Endodermal cell (in vitro differentiated cells): ENCODE results near the gene RADIL. TPM values are rescaled to one million over a fixed set of nuclear protein-coding genes. Genes with fewer than 3 reads are reported as not detected.

ENCODE experiments used
- DNase-seq: peaks from one replicate; pipeline ENCODE4 v3.0.0-alpha.2; 2017
- H3K27ac ChIP-seq: 2 replicates; pipeline ENCODE4 v1.5.1; 2013; ENCODE audit warnings: mild to moderate bottlenecking, low read depth, low read length, moderate library complexity
- H3K27me3 ChIP-seq: 2 replicates; pipeline ENCODE4 v1.6.1; 2013; ENCODE audit warnings: mild to moderate bottlenecking, low read length, moderate library complexity; ENCODE audit not compliant: insufficient read depth, control insufficient read depth, poor library complexity, severe bottlenecking
- H3K36me3 ChIP-seq: 2 replicates; pipeline ENCODE4 v1.7.0; 2013; ENCODE audit warnings: mild to moderate bottlenecking, low read length, moderate library complexity; ENCODE audit not compliant: control insufficient read depth, insufficient read depth
- H3K4me1 ChIP-seq: one replicate; pipeline ENCODE4 v1.7.0; 2013; ENCODE audit warnings: low read length; ENCODE audit not compliant: control insufficient read depth, insufficient read depth
- H3K4me3 ChIP-seq: 2 replicates; pipeline ENCODE4 v1.5.1; 2013; ENCODE audit warnings: mild to moderate bottlenecking, low read length, moderate library complexity
- H3K9ac ChIP-seq: 2 replicates; pipeline ENCODE4 v1.6.1; 2013; ENCODE audit warnings: mild to moderate bottlenecking, low read length, moderate library complexity; ENCODE audit not compliant: poor library complexity, severe bottlenecking; ENCODE audit errors: extremely low read depth
- H3K9me3 ChIP-seq: 2 replicates; pipeline ENCODE4 v1.6.1; 2013; ENCODE audit warnings: mild to moderate bottlenecking, low read length, moderate library complexity; ENCODE audit not compliant: control insufficient read depth
- H3K27ac Mint-ChIP-seq: 2 replicates; pipeline ENCODE4 v1.8.0; 2020; ENCODE audit warnings: mixed read lengths
- H3K27me3 Mint-ChIP-seq: 2 replicates; pipeline ENCODE4 v1.8.0; 2021; ENCODE audit warnings: mild to moderate bottlenecking, mixed read lengths; ENCODE audit not compliant: insufficient read depth
- H3K36me3 Mint-ChIP-seq: 2 replicates; pipeline ENCODE4 v1.8.0; 2020; ENCODE audit warnings: low read depth, mixed read lengths
- H3K4me1 Mint-ChIP-seq: 2 replicates; pipeline ENCODE4 v1.8.0; 2020; ENCODE audit warnings: mixed read lengths
- H3K4me3 Mint-ChIP-seq: 2 replicates; pipeline ENCODE4 v1.8.0; 2020; ENCODE audit warnings: mild to moderate bottlenecking, moderate library complexity, mixed read lengths
- H3K9me3 Mint-ChIP-seq: 2 replicates; pipeline ENCODE4 v1.8.0; 2020; ENCODE audit warnings: mild to moderate bottlenecking, mixed read lengths
- CTCF ChIP-seq: fragments of 200-600 bp; sonication (generic); conservative IDR thresholded peaks from 2 replicates; pipeline ENCODE4 v1.5.0; 2021; ENCODE audit warnings: antibody characterized with exemption, mild to moderate bottlenecking
- WGBS, 2 experiments: methylation state at CpG; one replicate each; pipeline versions ENCODE4 v1.1.5 to v1.1.7; 2013; ENCODE audit warnings: missing lambda C conversion rate in 2 of 2, mixed read lengths in 1 of 2; ENCODE audit not compliant: insufficient coverage in 1 of 2, insufficient read length in 1 of 2; 5-methylcytosine and 5-hydroxymethylcytosine counted together
- total RNA-seq, 2 donors: library from RNA; stranded (reverse); fragmentation: NEBNext Ultra II Directional in 1 of 2; extraction: Animal tissue kit (Norgen Biotek cat#: 25700) in 1 of 2; gene quantifications; 2 replicates in 1 of 2; 3 replicates in 1 of 2; pipeline ENCODE4 v1.2.1, GENCODE V29; 2021

Gene RADIL
- total RNA-seq, 2 donors from 2014 or later = 34.9 to 47.6 TPM

- no peak overlapping the region for H3K27ac ChIP-seq
- H3K9ac ChIP-seq = no peak overlapping the region
- Mint-ChIP-seq H3K9me3 (no peaks in the 10 kb centered on the region), H3K27me3 (no peaks in the 10 kb centered on the region), H3K27ac (no peak overlapping the region), H3K4me3 (no peak overlapping the region), H3K4me1 (no peaks in the 10 kb centered on the region), H3K36me3 (peaks cover 3% of the 10 kb centered on the region)
- no peaks in the 10 kb centered on the region for H3K9me3 ChIP-seq
- no peaks in the 10 kb centered on the region for H3K4me1 ChIP-seq
- no peaks in the 10 kb centered on the region for H3K27me3 ChIP-seq
- DNase-seq = no peak
- 92 to 94% methylated on average over 2 to 19 of the region's 19 CpGs for WGBS, 2 experiments
- TF ChIP-seq CTCF = no peak
- H3K36me3 ChIP-seq = no peaks in the 10 kb centered on the region
- no peak overlapping the region for H3K4me3 ChIP-seq
Observed at GRCh38 chr7:4820405-4820966, 63.0 kb downstream of the RADIL start.

DNA sequence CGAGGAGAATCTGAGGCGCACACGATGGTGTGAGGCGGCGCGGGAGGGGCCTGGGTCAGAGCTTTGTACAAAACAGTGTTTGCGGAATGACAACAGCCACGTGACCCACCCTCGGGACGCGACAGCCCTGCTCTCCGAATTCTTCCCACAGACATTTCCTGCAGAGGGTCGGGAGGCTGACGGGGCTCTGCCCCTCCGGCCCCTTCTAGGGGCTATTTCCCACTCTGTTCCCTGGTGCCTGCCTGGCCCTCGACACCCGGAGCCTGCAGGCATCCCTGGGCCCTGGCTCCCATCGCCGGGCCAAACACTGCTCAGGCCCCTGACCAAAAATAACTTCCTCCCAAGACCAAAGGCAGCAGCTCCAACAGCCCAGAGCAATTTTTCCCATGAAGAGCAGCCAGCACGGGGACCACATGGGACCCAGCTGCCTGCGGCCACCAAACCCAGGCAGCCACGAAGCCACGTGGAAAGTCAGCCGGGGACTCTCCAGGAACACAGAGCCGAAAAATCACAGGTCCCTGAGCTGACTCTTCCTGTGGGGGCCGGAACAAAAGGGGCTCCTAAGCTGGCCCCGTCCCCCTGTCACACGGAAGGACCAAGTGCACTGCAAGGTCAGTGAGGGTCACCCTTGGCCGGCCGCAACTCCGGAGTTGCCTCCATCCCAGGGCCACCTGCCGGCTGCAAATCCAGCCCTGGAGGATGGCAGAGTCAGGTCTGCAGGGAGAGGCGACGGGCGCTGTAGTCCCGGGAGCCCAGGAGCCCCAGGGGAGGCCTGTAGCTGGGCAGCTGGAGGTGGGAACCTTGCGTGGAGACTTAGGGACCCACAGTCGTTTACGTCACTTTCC, 63.7 kb downstream of the RADIL start:
- H3K27me3 Mint-ChIP-seq = no peaks in the 10 kb centered on the region
- Histone ChIP-seq H3K9me3 (no peaks in the 10 kb centered on the region), H3K36me3 (peaks cover 2% of the 10 kb centered on the region), H3K27ac (no peak overlapping the region), H3K4me3 (no peak overlapping the region), H3K4me1 (no peaks in the 10 kb centered on the region), H3K27me3 (no peaks in the 10 kb centered on the region), H3K9ac (no peak overlapping the region)
- H3K4me3 Mint-ChIP-seq = no peak overlapping the region
- no peaks in the 10 kb centered on the region for H3K9me3 Mint-ChIP-seq
- WGBS, 2 experiments = 93 to 94% methylated on average over 27 to 39 of the region's 39 CpGs
- peaks cover 2% of the 10 kb centered on the region for H3K36me3 Mint-ChIP-seq
- H3K4me1 Mint-ChIP-seq = no peaks in the 10 kb centered on the region
- no peak for DNase-seq
- TF ChIP-seq CTCF = no peak
- peak overlapping the region; percentile 80 for H3K27ac Mint-ChIP-seq

DNA sequence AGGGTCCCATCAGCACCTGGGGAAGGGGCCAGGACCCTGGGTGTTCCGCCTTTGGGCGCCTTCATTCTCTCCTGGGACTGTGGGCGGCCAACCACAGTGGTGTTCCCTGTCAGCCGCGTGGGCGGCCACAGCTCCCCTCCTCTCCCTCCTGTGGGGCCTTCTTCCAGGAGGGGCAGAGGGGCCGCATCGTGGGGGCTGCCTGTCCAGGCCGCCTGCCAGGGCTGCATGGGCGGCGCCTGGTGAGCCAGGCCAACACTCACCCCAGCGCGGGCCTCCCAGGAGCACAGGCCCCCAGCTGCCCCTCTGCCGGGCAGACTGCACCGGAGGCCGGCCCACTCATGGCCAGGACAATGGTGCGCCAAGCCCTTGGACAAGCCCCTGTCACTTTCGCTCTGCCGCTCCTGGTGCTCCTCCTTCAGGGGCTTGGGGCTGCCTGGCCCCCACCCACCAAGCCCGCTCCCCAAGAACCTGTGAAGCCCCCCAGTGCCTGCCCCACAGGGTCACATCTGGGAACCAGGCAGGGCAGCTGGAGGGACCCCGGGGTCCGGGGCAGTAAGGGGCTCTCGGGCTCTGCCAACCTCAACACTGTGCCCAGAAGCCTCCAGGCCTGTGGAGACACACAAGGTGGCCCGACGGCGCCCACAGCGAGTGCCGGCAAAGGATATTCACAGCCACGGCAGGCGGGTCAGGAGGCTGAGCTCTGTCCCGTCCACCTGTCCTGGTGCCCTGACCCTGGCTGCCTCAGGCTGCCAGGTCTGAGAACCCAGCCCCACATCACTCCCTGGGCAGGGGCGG, 65.3 kb downstream of the RADIL start:
- H3K36me3 Mint-ChIP-seq = peaks cover 17% of the 10 kb centered on the region
- no peaks in the 10 kb centered on the region for H3K4me1 Mint-ChIP-seq
- no peak for DNase-seq
- peaks cover 10% of the 10 kb centered on the region for H3K36me3 ChIP-seq
- H3K27ac Mint-ChIP-seq = no peak overlapping the region
- H3K9ac ChIP-seq = no peak overlapping the region
- H3K27ac ChIP-seq = no peak overlapping the region
- H3K27me3 ChIP-seq = no peaks in the 10 kb centered on the region
- H3K4me3 Mint-ChIP-seq = no peak overlapping the region
- no peaks in the 10 kb centered on the region for H3K27me3 Mint-ChIP-seq
- no peaks in the 10 kb centered on the region for H3K4me1 ChIP-seq
- peaks cover 3% of the 10 kb centered on the region for H3K9me3 ChIP-seq
- WGBS, 2 experiments = 95% methylated on average over 12 to 32 of the region's 32 CpGs
- H3K4me3 ChIP-seq = no peak overlapping the region
- peaks cover 2% of the 10 kb centered on the region for H3K9me3 Mint-ChIP-seq
- no peak for TF ChIP-seq CTCF
